Vagina (tissue), 2 donors: ENCODE results near the gene TTC13. TPM values are rescaled to one million over a fixed set of nuclear protein-coding genes. Genes with fewer than 3 reads are reported as not detected.
"Not testable (repeated sequence)": the region's sequence is repeated elsewhere in the genome, so short reads cannot be mapped to it uniquely, and the experiment has no call there.

Experiments
- DNase-seq, 2 donors: peaks; one replicate each; pipeline ENCODE4 v3.0.0-alpha.2; 2017; ENCODE audit errors: extremely low spot score in 2 of 2
- H3K27ac ChIP-seq: fragments of 200-600 bp; sonication (generic); one replicate; pipeline ENCODE4 v1.5.1; 2019
- H3K27me3 ChIP-seq: fragments of 200-600 bp; sonication (generic); one replicate; pipeline ENCODE4 v1.5.1; 2019
- H3K36me3 ChIP-seq, 2 donors: fragments of 200-600 bp; sonication (generic); one replicate each; pipeline ENCODE4 v1.5.1; 2017 to 2019
- H3K4me1 ChIP-seq: fragments of 200-600 bp; sonication (generic); one replicate; pipeline ENCODE4 v1.5.1; 2019
- H3K4me3 ChIP-seq, 2 donors: fragments of 200-600 bp; sonication (generic); 1 replicate in 1 of 2; 2 replicates in 1 of 2; pipeline ENCODE4 v1.5.1; 2016 to 2019
- H3K9me3 ChIP-seq: fragments of 200-600 bp; sonication (generic); one replicate; pipeline ENCODE4 v1.5.1; 2019
- POLR2A ChIP-seq, 2 donors: fragments of 450-650 bp; IDR thresholded peaks; one replicate each; pipeline ENCODE4 v1.6.1; 2017; ENCODE audit warnings: antibody characterized with exemption in 2 of 2, mild to moderate bottlenecking in 2 of 2, moderate library complexity in 2 of 2
- POLR2AphosphoS5 ChIP-seq, 2 donors: sonication (generic); formaldehyde crosslinking; IDR thresholded peaks; one replicate each; pipeline ENCODE4 v1.9.0; 2017; ENCODE audit warnings: antibody characterized with exemption in 2 of 2, mild to moderate bottlenecking in 2 of 2, low read depth in 1 of 2; ENCODE audit not compliant: insufficient read depth in 1 of 2
- intact Hi-C: fragments of 100-400 bp; cut with DNase I; formaldehyde crosslinking; loops from one replicate; pipeline ENCODE4 v1.15.1; 2023
- total RNA-seq: library from RNA; depleted of rRNA; stranded (reverse); fragments of >200 nt; gene quantifications from one replicate; pipeline ENCODE4 v1.2.3, GENCODE V29; 2016
- TF ChIP-seq, protein P1 (sequence below), 3 experiments: fragments of 450-650 bp in 2 of 3; fragments of 200-600 bp in 1 of 3; sonication (generic) in 1 of 3; IDR thresholded peaks; one replicate each; pipeline ENCODE4 v1.5.1; 2017 to 2019; ENCODE audit warnings: antibody characterized with exemption in 3 of 3, mild to moderate bottlenecking in 2 of 3, moderate library complexity in 2 of 3

TTC13 gene
- total RNA-seq, 1 donor from 2014 or later, result 37.1 TPM

DNA sequence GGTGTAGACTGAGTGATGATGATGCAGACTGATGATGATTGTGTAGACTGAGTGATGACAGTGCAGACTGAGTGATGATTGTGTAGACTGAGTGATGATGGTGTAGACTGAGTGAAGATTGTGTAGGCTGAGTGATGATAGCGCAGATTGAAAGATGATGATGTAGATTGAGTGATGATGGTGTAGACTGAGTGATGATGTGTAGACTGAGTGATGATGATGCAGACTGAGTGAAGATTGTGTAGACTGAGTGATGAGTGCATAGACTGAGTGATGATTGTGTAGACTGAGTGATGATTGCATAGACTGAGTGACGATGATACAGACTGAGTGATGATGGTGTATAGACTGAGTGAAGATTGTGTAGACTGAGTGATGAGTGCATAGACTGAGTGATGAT lies 32.7 kb upstream of the TTC13 start:
- Histone ChIP-seq H3K4me1 (no peaks in the 10 kb centered on the region), H3K36me3 (peaks cover 0 to 4% of the 10 kb centered on the region in 2 donors), H3K27ac (no peak overlapping the region), H3K27me3 (no peaks in the 10 kb centered on the region), H3K4me3 (no peak overlapping the region), H3K9me3 (no peaks in the 10 kb centered on the region)
- TF ChIP-seq POLR2AphosphoS5 (IDR thresholded peaks at IDR 0.05; ENCODE audit: insufficient read depth in 1 of 2, low read depth in 1 of 2) (no peak), POLR2A (IDR thresholded peaks at IDR 0.05) (no peak)
- TF ChIP-seq, protein P1, sequence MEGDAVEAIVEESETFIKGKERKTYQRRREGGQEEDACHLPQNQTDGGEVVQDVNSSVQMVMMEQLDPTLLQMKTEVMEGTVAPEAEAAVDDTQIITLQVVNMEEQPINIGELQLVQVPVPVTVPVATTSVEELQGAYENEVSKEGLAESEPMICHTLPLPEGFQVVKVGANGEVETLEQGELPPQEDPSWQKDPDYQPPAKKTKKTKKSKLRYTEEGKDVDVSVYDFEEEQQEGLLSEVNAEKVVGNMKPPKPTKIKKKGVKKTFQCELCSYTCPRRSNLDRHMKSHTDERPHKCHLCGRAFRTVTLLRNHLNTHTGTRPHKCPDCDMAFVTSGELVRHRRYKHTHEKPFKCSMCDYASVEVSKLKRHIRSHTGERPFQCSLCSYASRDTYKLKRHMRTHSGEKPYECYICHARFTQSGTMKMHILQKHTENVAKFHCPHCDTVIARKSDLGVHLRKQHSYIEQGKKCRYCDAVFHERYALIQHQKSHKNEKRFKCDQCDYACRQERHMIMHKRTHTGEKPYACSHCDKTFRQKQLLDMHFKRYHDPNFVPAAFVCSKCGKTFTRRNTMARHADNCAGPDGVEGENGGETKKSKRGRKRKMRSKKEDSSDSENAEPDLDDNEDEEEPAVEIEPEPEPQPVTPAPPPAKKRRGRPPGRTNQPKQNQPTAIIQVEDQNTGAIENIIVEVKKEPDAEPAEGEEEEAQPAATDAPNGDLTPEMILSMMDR (IDR thresholded peaks at IDR 0.05), result no peak
- intact Hi-C loops, result no loop called here
- no peak for DNase-seq

- H3K9me3 ChIP-seq, DNase-seq, intact Hi-C loops, H3K4me3 ChIP-seq, H3K27ac ChIP-seq, H3K27me3 ChIP-seq, H3K36me3 ChIP-seq, H3K4me1 ChIP-seq: not testable (repeated sequence)
These were observed 28.9 kb upstream of the TTC13 start for GRCh38 chr1:231007535-231007934.

GRCh38 chr1:231001892-231002291 lies 23.2 kb upstream of the TTC13 start:
- no peak for DNase-seq
- Histone ChIP-seq H3K36me3 (peaks cover 0 to 48% of the 10 kb centered on the region in 2 donors), H3K4me3 (no peak overlapping the region), H3K9me3 (peaks cover 4% of the 10 kb centered on the region), H3K27me3 (no peaks in the 10 kb centered on the region), H3K27ac (no peak overlapping the region), H3K4me1 (no peaks in the 10 kb centered on the region)
- no peak for TF ChIP-seq POLR2A (IDR thresholded peaks at IDR 0.05)
- TF ChIP-seq POLR2AphosphoS5 (IDR thresholded peaks at IDR 0.05; ENCODE audit: insufficient read depth in 1 of 2, low read depth in 1 of 2), result no peak
- intact Hi-C loops, result no loop called here

- no peak for TF ChIP-seq POLR2A (IDR thresholded peaks at IDR 0.05)
- no peak for TF ChIP-seq POLR2AphosphoS5 (IDR thresholded peaks at IDR 0.05; ENCODE audit: insufficient read depth in 1 of 2, low read depth in 1 of 2)
- TF ChIP-seq, protein P1 (IDR thresholded peaks at IDR 0.05), result no peak
- no peaks in the 10 kb centered on the region for H3K27me3 ChIP-seq
- no peak overlapping the region for H3K4me3 ChIP-seq
- H3K36me3 ChIP-seq, result peaks cover 0 to 55% of the 10 kb centered on the region in 2 donors
- H3K9me3 ChIP-seq, result peaks cover 4% of the 10 kb centered on the region
- DNase-seq, result no peak
- H3K4me1 ChIP-seq, result no peaks in the 10 kb centered on the region
- no peak overlapping the region for H3K27ac ChIP-seq
- intact Hi-C loops, result no loop called here
These were observed 22.0 kb upstream of the TTC13 start for GRCh38 chr1:231000639-231001038.

DNA sequence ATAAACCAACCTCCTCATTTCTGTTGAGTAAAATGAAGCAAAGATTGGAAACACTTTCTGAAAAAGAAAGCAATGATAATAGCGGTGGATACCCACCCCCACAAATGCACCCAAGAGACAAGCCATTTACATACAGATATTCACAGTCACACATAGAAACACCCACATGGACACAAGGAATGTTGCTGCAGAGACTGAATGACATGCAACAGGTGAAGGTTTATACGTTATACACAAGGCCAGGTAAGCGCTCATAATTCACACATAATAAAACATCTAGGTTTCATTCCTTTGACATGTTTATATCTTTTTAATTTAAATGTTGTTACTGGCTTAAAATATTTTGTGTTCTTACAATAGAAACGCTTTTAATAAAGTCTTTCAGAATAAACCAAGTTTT lies 21.5 kb upstream of the TTC13 start:
- intact Hi-C loops, result no loop called here
- H3K27ac ChIP-seq, result no peak overlapping the region
- TF ChIP-seq, protein P1 (IDR thresholded peaks at IDR 0.05), result no peak
- no peak for TF ChIP-seq POLR2AphosphoS5 (IDR thresholded peaks at IDR 0.05; ENCODE audit: insufficient read depth in 1 of 2, low read depth in 1 of 2)
- no peak for TF ChIP-seq POLR2A (IDR thresholded peaks at IDR 0.05)

GRCh38 chr1:230994860-230995259 lies 16.2 kb upstream of the TTC13 start:
- Histone ChIP-seq H3K36me3 (peaks cover 0 to 53% of the 10 kb centered on the region in 2 donors), H3K9me3 (no peaks in the 10 kb centered on the region), H3K4me3 (no peak overlapping the region), H3K27ac (no peak overlapping the region), H3K4me1 (no peaks in the 10 kb centered on the region), H3K27me3 (no peaks in the 10 kb centered on the region)
- intact Hi-C loops, result no loop called here
- TF ChIP-seq POLR2AphosphoS5 (IDR thresholded peaks at IDR 0.05; ENCODE audit: insufficient read depth in 1 of 2, low read depth in 1 of 2), result no peak
- TF ChIP-seq POLR2A (IDR thresholded peaks at IDR 0.05), result no peak
- TF ChIP-seq, protein P1 (IDR thresholded peaks at IDR 0.05), result no peak
- no peak for DNase-seq

More for the DNA sequence above, 21.5 kb upstream of the TTC13 start:
- no peak for DNase-seq
- Histone ChIP-seq H3K27me3 (no peaks in the 10 kb centered on the region), H3K36me3 (peaks cover 0 to 55% of the 10 kb centered on the region in 2 donors), H3K4me1 (no peaks in the 10 kb centered on the region), H3K9me3 (peaks cover 4% of the 10 kb centered on the region), H3K4me3 (no peak overlapping the region)
